ENCODE measurements around the gene CD9.
A peak's percentile ranks its signal among the peaks of the same experiment; 100 is the strongest.

- TF ChIP-seq CTCF (IDR thresholded peaks at IDR 0.05) (no peak), POLR2AphosphoS5 (IDR thresholded peaks at IDR 0.05) (peak; percentile 65 to 76)
These were observed 24.4 kb downstream of the CD9 start for GRCh38 chr12:6224550-6224949.

Measured in esophagus muscularis mucosa (tissue), 3 donors.